ENCODE data around the gene RAB14.

Gene RAB14

GRCh38 chr9:121240472-121241135, 38.9 kb upstream of the RAB14 start:
- no peak for TF ChIP-seq CTCF (IDR thresholded peaks at IDR 0.05; ENCODE audit: low read depth, low read length, missing control alignments)
- DNase-seq, result no peak
- in situ Hi-C loops (cut with HindIII; ENCODE audit: low pct_ligation_motif_present, low sequenced_read_pairs), result no loop called here
- Histone ChIP-seq H3K36me3 (replicated peaks) (no peaks in the 10 kb centered on the region), H3K27ac (no peak overlapping the region), H3K27me3 (replicated peaks) (no peaks in the 10 kb centered on the region), H3K4me3 (ENCODE audit: low read depth, low read length) (no peak overlapping the region)

GRCh38 chr9:121239851-121240250, 38.2 kb upstream of the RAB14 start:
- no peak for TF ChIP-seq CTCF (IDR thresholded peaks at IDR 0.05; ENCODE audit: low read depth, low read length, missing control alignments)
- Histone ChIP-seq H3K27me3 (replicated peaks) (no peaks in the 10 kb centered on the region), H3K36me3 (replicated peaks) (no peaks in the 10 kb centered on the region), H3K4me3 (ENCODE audit: low read depth, low read length) (no peak overlapping the region), H3K27ac (no peak overlapping the region)
- DNase-seq, result no peak
- in situ Hi-C loops (cut with HindIII; ENCODE audit: low pct_ligation_motif_present, low sequenced_read_pairs), result no loop called here

- in situ Hi-C loops (cut with HindIII; ENCODE audit: low pct_ligation_motif_present, low sequenced_read_pairs), result no loop called here
- Histone ChIP-seq H3K27me3 (replicated peaks) (no peaks in the 10 kb centered on the region), H3K36me3 (replicated peaks) (no peaks in the 10 kb centered on the region), H3K4me3 (ENCODE audit: low read depth, low read length) (no peak overlapping the region), H3K27ac (no peak overlapping the region)
- TF ChIP-seq CTCF (IDR thresholded peaks at IDR 0.05; ENCODE audit: low read depth, low read length, missing control alignments), result no peak
- no peak for DNase-seq
These were observed 37.4 kb upstream of the RAB14 start for GRCh38 chr9:121239071-121239470.

GRCh38 chr9:121237916-121238315, 36.2 kb upstream of the RAB14 start:
- no peak for DNase-seq
- H3K27ac ChIP-seq, result no peak overlapping the region
- H3K27me3 ChIP-seq (replicated peaks), result no peaks in the 10 kb centered on the region
- in situ Hi-C loops (cut with HindIII; ENCODE audit: low pct_ligation_motif_present, low sequenced_read_pairs), result no loop called here
- H3K36me3 ChIP-seq (replicated peaks), result no peaks in the 10 kb centered on the region
- H3K4me3 ChIP-seq (ENCODE audit: low read depth, low read length), result no peak overlapping the region
- TF ChIP-seq CTCF (IDR thresholded peaks at IDR 0.05; ENCODE audit: low read depth, low read length, missing control alignments), result no peak

GRCh38 chr9:121235512-121235911, 33.8 kb upstream of the RAB14 start:
- no peaks in the 10 kb centered on the region for H3K27me3 ChIP-seq (replicated peaks)
- no peaks in the 10 kb centered on the region for H3K36me3 ChIP-seq (replicated peaks)
- no peak for DNase-seq
- no peak overlapping the region for H3K27ac ChIP-seq
- no peak overlapping the region for H3K4me3 ChIP-seq (ENCODE audit: low read depth, low read length)
- in situ Hi-C loops (cut with HindIII; ENCODE audit: low pct_ligation_motif_present, low sequenced_read_pairs), result no loop called here
- no peak for TF ChIP-seq CTCF (IDR thresholded peaks at IDR 0.05; ENCODE audit: low read depth, low read length, missing control alignments)

- Histone ChIP-seq H3K4me3 (ENCODE audit: low read depth, low read length) (no peak overlapping the region), H3K36me3 (replicated peaks) (no peaks in the 10 kb centered on the region)
These were observed 33.1 kb upstream of the RAB14 start for GRCh38 chr9:121234832-121235161.

More at GRCh38 chr9:121234832-121235161, 33.1 kb upstream of the RAB14 start:
- DNase-seq, result no peak
- Histone ChIP-seq H3K27me3 (replicated peaks) (no peaks in the 10 kb centered on the region), H3K27ac (no peak overlapping the region)
- in situ Hi-C loops (cut with HindIII; ENCODE audit: low pct_ligation_motif_present, low sequenced_read_pairs), result no loop called here
- no peak for TF ChIP-seq CTCF (IDR thresholded peaks at IDR 0.05; ENCODE audit: low read depth, low read length, missing control alignments)
